ENCODE data around the gene DIDO1.

DIDO1 gene

GRCh38 chr20:62888910-62889309 is 37.4 kb downstream of the DIDO1 start:
- Histone ChIP-seq H3K9me3 (ENCODE audit: insufficient read depth, low read length) (no peaks in the 10 kb centered on the region), H3K4me1 (ENCODE audit: low read length) (peaks cover 38% of the 10 kb centered on the region), H3K36me3 (replicated peaks; ENCODE audit: low read depth, low read length) (peaks cover 94% of the 10 kb centered on the region), H3K27me3 (ENCODE audit: low read depth, low read length) (no peaks in the 10 kb centered on the region), H3K9ac (ENCODE audit: low read length) (no peak overlapping the region), H2AFZ (ENCODE audit: low read depth, low read length) (no peak overlapping the region), H4K20me1 (ENCODE audit: insufficient read depth, low read length) (no peaks in the 10 kb centered on the region), H3K4me2 (ENCODE audit: low read length) (no peak overlapping the region), H3K79me2 (ENCODE audit: low read length) (0 out of 2 replicates have a peak, but pooled peaks cover 5% of the 10 kb centered on the region), H3K27ac (ENCODE audit: low read length) (no peak overlapping the region), H3K4me3 (ENCODE audit: low read length) (no peak overlapping the region)
- TF ChIP-seq, protein P1, sequence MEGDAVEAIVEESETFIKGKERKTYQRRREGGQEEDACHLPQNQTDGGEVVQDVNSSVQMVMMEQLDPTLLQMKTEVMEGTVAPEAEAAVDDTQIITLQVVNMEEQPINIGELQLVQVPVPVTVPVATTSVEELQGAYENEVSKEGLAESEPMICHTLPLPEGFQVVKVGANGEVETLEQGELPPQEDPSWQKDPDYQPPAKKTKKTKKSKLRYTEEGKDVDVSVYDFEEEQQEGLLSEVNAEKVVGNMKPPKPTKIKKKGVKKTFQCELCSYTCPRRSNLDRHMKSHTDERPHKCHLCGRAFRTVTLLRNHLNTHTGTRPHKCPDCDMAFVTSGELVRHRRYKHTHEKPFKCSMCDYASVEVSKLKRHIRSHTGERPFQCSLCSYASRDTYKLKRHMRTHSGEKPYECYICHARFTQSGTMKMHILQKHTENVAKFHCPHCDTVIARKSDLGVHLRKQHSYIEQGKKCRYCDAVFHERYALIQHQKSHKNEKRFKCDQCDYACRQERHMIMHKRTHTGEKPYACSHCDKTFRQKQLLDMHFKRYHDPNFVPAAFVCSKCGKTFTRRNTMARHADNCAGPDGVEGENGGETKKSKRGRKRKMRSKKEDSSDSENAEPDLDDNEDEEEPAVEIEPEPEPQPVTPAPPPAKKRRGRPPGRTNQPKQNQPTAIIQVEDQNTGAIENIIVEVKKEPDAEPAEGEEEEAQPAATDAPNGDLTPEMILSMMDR (IDR thresholded peaks at IDR 0.05; ENCODE audit: low read depth, low read length): no peak
- TF ChIP-seq EZH2phosphoT487 (IDR thresholded peaks at IDR 0.05; ENCODE audit: low read depth): no peak

DNA sequence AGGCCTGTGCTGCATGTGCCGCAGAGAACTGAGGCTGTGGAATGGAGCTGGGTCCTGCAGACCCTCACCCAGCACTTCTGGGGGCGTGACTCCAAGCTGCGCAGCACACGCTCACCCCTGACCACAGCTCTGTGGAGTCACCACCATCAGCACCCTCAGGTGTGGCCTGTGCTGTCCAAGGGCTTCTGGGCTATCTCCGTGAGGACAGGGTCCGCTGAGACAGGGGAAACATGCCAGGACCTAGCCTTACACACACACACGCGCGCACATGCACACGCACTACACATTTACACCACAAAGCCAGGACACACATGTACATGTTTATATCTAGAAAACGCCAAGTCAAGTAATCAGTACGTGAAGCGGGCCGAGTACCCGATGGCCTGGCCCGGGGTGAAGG is 37.9 kb downstream of the DIDO1 start:
- no peak for TF ChIP-seq EZH2phosphoT487 (IDR thresholded peaks at IDR 0.05; ENCODE audit: low read depth)
- TF ChIP-seq, protein P1 (IDR thresholded peaks at IDR 0.05; ENCODE audit: low read depth, low read length): no peak
- 0 out of 2 replicates have a peak, but pooled peaks cover 5% of the 10 kb centered on the region for H3K79me2 ChIP-seq (ENCODE audit: low read length)
- no peak overlapping the region for H3K9ac ChIP-seq (ENCODE audit: low read length)
- no peak overlapping the region for H3K4me3 ChIP-seq (ENCODE audit: low read length)
- peaks cover 38% of the 10 kb centered on the region for H3K4me1 ChIP-seq (ENCODE audit: low read length)
- H3K27me3 ChIP-seq (ENCODE audit: low read depth, low read length): no peaks in the 10 kb centered on the region
- H3K27ac ChIP-seq (ENCODE audit: low read length): no peak overlapping the region
- H3K9me3 ChIP-seq (ENCODE audit: insufficient read depth, low read length): no peaks in the 10 kb centered on the region
- no peaks in the 10 kb centered on the region for H4K20me1 ChIP-seq (ENCODE audit: insufficient read depth, low read length)
- H2AFZ ChIP-seq (ENCODE audit: low read depth, low read length): no peak overlapping the region
- H3K4me2 ChIP-seq (ENCODE audit: low read length): no peak overlapping the region
- H3K36me3 ChIP-seq (replicated peaks; ENCODE audit: low read depth, low read length): peaks cover 89% of the 10 kb centered on the region

GRCh38 chr20:62887860-62888239 is 38.5 kb downstream of the DIDO1 start:
- Histone ChIP-seq H3K79me2 (ENCODE audit: low read length) (0 out of 2 replicates have a peak, but pooled peaks cover 5% of the 10 kb centered on the region), H3K4me1 (ENCODE audit: low read length) (peaks cover 38% of the 10 kb centered on the region), H3K36me3 (replicated peaks; ENCODE audit: low read depth, low read length) (peaks cover 88% of the 10 kb centered on the region), H2AFZ (ENCODE audit: low read depth, low read length) (no peak overlapping the region), H3K9me3 (ENCODE audit: insufficient read depth, low read length) (no peaks in the 10 kb centered on the region), H3K4me3 (ENCODE audit: low read length) (no peak overlapping the region), H3K27ac (ENCODE audit: low read length) (peak overlapping the region; percentile 81; the same call in 1 of the 2 replicates), H3K9ac (ENCODE audit: low read length) (no peak overlapping the region; the same call in 1 of the 2 replicates), H3K4me2 (ENCODE audit: low read length) (no peak overlapping the region), H4K20me1 (ENCODE audit: insufficient read depth, low read length) (no peaks in the 10 kb centered on the region), H3K27me3 (ENCODE audit: low read depth, low read length) (no peaks in the 10 kb centered on the region)
- TF ChIP-seq, protein P1 (IDR thresholded peaks at IDR 0.05; ENCODE audit: low read depth, low read length): no peak
- no peak for TF ChIP-seq EZH2phosphoT487 (IDR thresholded peaks at IDR 0.05; ENCODE audit: low read depth)

DNA sequence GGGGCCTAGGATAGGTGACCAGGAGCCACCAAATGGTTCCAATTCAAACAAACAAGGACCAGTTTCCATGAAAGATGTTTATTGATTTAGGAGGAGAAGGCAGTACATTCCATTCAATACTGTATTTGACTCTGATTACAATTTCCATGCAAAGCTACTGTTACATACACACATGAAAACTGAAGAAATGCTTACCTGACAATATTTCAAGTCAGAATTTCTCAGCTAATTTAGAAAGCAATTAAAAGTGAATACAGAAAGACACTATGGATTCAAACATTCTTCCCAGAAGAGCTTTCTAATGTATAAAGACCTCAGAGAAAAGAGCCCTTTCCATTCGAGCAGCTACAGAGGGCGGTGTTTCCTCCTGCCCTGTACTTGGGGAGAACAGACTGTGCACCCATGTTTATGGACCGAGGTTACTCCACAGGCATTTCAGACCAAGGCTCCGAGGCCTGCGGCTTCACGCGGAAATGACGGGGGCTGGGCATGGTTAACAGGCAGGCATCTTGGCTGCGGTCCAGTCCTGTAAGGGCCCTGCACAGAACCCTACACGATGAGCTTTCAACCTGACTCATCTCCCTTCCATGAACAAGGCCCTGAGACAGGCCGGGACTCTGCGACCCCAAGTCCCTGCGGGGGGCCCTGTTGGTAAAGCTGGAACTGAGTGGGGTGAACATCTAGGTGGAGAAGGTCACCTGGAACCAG is 39.0 kb downstream of the DIDO1 start:
- no peak for TF ChIP-seq EZH2phosphoT487 (IDR thresholded peaks at IDR 0.05; ENCODE audit: low read depth)
- TF ChIP-seq, protein P1 (IDR thresholded peaks at IDR 0.05; ENCODE audit: low read depth, low read length): no peak
- H3K27me3 ChIP-seq (ENCODE audit: low read depth, low read length): no peaks in the 10 kb centered on the region
- no peaks in the 10 kb centered on the region for H4K20me1 ChIP-seq (ENCODE audit: insufficient read depth, low read length)
- peaks cover 38% of the 10 kb centered on the region for H3K4me1 ChIP-seq (ENCODE audit: low read length)
- H3K27ac ChIP-seq (ENCODE audit: low read length): peak overlapping the region; percentile 81
- peaks cover 83% of the 10 kb centered on the region for H3K36me3 ChIP-seq (replicated peaks; ENCODE audit: low read depth, low read length)
- no peak overlapping the region; the same call in 1 of the 2 replicates for H3K9ac ChIP-seq (ENCODE audit: low read length)
- H3K79me2 ChIP-seq (ENCODE audit: low read length): 0 out of 2 replicates have a peak, but pooled peaks cover 5% of the 10 kb centered on the region
- H2AFZ ChIP-seq (ENCODE audit: low read depth, low read length): no peak overlapping the region
- H3K4me3 ChIP-seq (ENCODE audit: low read length): no peak overlapping the region
- no peaks in the 10 kb centered on the region for H3K9me3 ChIP-seq (ENCODE audit: insufficient read depth, low read length)
- no peak overlapping the region for H3K4me2 ChIP-seq (ENCODE audit: low read length)
